Activated CD8-positive, alpha-beta T cell treated with anti-CD3 and anti-CD28 coated beads for 36 hours (primary cell): ENCODE measurements around the gene SRGAP1. TPM values are rescaled to one million over a fixed set of nuclear protein-coding genes. Genes with fewer than 3 reads are reported as not detected.

Experiments used
- ATAC-seq: fragments of 200-7000 bp; cut with Tn5 transposase; one replicate; pipeline ENCODE4 v1.10.0; 2021; ENCODE audit warnings: mild to moderate bottlenecking, moderate library complexity
- CTCF ChIA-PET: fragments of 350-600 bp; sonication (Branson Sonifier 250); formaldehyde crosslinking; loops from one replicate; lab custom pipeline; 2021; ENCODE audit warnings: antibody characterized with exemption; lab: Charles Lee
- POLR2A ChIA-PET: fragments of 350-600 bp; sonication (Branson Sonifier 250); formaldehyde crosslinking; loops from one replicate; lab custom pipeline; 2021; ENCODE audit warnings: antibody characterized with exemption; lab: Charles Lee
- DNase-seq: peaks from one replicate; pipeline ENCODE4 v3.0.0-alpha.2; 2020
- H3K27ac Mint-ChIP-seq: one replicate; pipeline ENCODE4 v1.8.0; 2021; ENCODE audit warnings: mild to moderate bottlenecking, mixed read lengths
- H3K27me3 Mint-ChIP-seq: one replicate; pipeline ENCODE4 v1.8.0; 2021; ENCODE audit warnings: mixed read lengths
- H3K36me3 Mint-ChIP-seq: one replicate; pipeline ENCODE4 v1.8.0; 2021; ENCODE audit warnings: low read depth, mixed read lengths
- H3K4me1 Mint-ChIP-seq: one replicate; pipeline ENCODE4 v1.8.0; 2021; ENCODE audit warnings: low read depth, mixed read lengths
- H3K4me3 Mint-ChIP-seq: one replicate; pipeline ENCODE4 v1.8.0; 2021; ENCODE audit warnings: mild to moderate bottlenecking, moderate library complexity, mixed read lengths
- H3K9me3 Mint-ChIP-seq: one replicate; pipeline ENCODE4 v1.8.0; 2021; ENCODE audit warnings: mixed read lengths
- intact Hi-C: fragments of 100-400 bp; cut with micrococcal nuclease; formaldehyde crosslinking; loops from one replicate; pipeline ENCODE4 v1.10.0; 2022
- total RNA-seq, 2 experiments: library from RNA; stranded (reverse); gene quantifications; one replicate each; pipeline ENCODE4 v1.2.3, GENCODE V29; 2021
- TF ChIP-seq, protein P1 (sequence below): fragments of 200-600 bp; IDR thresholded peaks from one replicate; pipeline ENCODE4 v1.8.0; 2022; ENCODE audit warnings: antibody characterized with exemption, mild to moderate bottlenecking

SRGAP1 gene
- total RNA-seq, 2 experiments from 2014 or later, result 0.02 to 0.07 TPM

DNA sequence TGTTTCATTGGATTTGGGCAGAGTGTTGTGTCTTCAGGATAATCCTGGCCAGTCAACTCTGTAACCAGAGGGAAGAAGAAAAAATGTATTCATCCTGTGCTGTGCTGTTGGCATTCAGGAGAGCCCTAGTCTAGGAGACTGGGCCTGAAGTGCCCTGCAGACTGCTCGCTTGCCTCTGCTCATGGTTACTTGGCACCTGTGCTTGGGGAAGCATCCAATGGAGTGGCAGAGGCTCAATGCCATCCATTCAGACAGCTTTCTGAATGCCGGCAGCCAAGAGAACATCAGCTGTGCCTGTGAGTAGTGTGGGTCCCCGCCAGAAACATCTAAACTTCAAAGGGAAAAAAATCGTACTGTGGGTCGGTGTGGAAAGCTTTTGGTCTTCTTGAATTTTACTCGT, 124.2 kb downstream of the SRGAP1 start:
- H3K36me3 Mint-ChIP-seq, result no peaks in the 10 kb centered on the region
- ATAC-seq (no peak), DNase-seq (no peak)
- POLR2A ChIA-PET, result no interaction called here
- intact Hi-C loops, result no loop called here
- H3K4me3 Mint-ChIP-seq, result no peak overlapping the region
- H3K9me3 Mint-ChIP-seq, result no peaks in the 10 kb centered on the region
- H3K4me1 Mint-ChIP-seq, result no peaks in the 10 kb centered on the region
- H3K27ac Mint-ChIP-seq, result no peak overlapping the region
- TF ChIP-seq, protein P1, sequence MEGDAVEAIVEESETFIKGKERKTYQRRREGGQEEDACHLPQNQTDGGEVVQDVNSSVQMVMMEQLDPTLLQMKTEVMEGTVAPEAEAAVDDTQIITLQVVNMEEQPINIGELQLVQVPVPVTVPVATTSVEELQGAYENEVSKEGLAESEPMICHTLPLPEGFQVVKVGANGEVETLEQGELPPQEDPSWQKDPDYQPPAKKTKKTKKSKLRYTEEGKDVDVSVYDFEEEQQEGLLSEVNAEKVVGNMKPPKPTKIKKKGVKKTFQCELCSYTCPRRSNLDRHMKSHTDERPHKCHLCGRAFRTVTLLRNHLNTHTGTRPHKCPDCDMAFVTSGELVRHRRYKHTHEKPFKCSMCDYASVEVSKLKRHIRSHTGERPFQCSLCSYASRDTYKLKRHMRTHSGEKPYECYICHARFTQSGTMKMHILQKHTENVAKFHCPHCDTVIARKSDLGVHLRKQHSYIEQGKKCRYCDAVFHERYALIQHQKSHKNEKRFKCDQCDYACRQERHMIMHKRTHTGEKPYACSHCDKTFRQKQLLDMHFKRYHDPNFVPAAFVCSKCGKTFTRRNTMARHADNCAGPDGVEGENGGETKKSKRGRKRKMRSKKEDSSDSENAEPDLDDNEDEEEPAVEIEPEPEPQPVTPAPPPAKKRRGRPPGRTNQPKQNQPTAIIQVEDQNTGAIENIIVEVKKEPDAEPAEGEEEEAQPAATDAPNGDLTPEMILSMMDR, result no peak
- CTCF ChIA-PET, result no interaction called here
- H3K27me3 Mint-ChIP-seq, result peaks cover 5% of the 10 kb centered on the region

DNA sequence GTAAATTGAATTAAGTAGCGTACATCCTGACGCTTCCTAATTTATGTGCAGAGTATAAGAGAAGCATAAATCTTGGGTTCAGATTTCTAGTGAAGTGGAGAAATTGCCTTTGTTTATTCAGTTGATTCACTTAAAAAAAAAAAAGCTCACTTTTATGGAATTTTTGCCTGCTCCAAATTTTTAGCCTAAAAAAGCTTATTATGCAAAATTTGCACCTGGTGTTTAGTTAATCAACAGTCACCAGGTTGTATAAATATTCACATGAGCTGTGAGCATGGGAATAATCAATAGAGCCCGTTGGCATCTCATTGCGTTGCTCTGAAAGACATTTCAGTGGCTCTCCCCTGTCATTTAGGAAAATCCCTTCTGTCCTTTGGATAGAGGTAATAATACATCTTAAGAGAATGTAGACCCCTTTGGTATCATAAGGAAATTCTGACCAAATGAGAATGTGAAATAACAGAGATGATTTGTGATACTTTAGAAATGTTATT, 132.4 kb downstream of the SRGAP1 start:
- H3K9me3 Mint-ChIP-seq, result no peaks in the 10 kb centered on the region
- peaks cover 5% of the 10 kb centered on the region for H3K27me3 Mint-ChIP-seq
- H3K4me1 Mint-ChIP-seq, result no peaks in the 10 kb centered on the region
- no peak overlapping the region for H3K27ac Mint-ChIP-seq
- no peak overlapping the region for H3K4me3 Mint-ChIP-seq
- intact Hi-C loops, result no loop called here
- TF ChIP-seq, protein P1, result no peak
- ChIA-PET CTCF (no interaction called here), POLR2A (no interaction called here)
- ATAC-seq (no peak), DNase-seq (no peak)
- no peaks in the 10 kb centered on the region for H3K36me3 Mint-ChIP-seq

DNA sequence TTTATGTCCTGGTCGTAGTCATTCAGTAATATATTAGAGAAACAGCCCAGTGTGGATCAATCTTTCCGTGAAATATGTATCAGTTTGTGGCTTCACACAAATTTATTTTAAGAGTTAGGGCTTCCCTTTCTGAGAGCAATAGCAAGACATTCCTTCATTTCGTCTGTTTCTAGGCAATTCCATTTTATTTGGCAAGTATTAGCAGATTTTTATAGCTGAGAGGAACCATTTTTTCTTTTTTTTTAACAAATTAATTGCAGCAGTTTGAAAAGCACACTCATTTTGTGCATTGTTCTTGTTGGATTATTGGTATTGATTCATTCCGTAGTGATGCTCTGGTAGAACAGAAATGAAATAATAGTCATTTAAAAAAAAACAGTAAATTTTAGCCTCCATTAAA, 132.9 kb downstream of the SRGAP1 start:
- ATAC-seq (no peak), DNase-seq (no peak)
- peaks cover 5% of the 10 kb centered on the region for H3K27me3 Mint-ChIP-seq
- ChIA-PET POLR2A (no interaction called here), CTCF (no interaction called here)
- H3K4me1 Mint-ChIP-seq, result no peaks in the 10 kb centered on the region
- H3K27ac Mint-ChIP-seq, result no peak overlapping the region
- no peak overlapping the region for H3K4me3 Mint-ChIP-seq
- H3K36me3 Mint-ChIP-seq, result no peaks in the 10 kb centered on the region
- TF ChIP-seq, protein P1, result no peak
- no peaks in the 10 kb centered on the region for H3K9me3 Mint-ChIP-seq
- intact Hi-C loops, result no loop called here

DNA sequence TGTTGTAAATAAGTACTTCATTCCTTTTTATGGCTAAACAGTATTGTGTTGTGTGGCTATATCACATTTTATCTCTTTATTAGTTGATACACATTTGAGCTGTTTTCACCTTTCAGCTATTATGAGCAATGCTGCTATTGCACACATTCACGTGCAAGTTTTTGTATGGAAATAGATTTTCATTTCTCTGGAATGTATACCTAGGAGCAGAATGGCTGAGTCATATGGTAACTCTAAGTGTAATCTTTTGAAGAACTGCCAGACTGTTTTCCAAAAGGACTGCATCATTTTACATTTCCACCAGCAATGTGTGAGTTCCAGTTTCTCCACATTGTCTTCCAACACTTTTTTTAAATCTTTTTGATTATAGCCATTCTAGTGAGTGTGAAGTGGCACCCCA, 134.0 kb downstream of the SRGAP1 start:
- no peak overlapping the region for H3K27ac Mint-ChIP-seq
- H3K27me3 Mint-ChIP-seq, result peaks cover 5% of the 10 kb centered on the region
- ChIA-PET POLR2A (no interaction called here), CTCF (no interaction called here)
- no peaks in the 10 kb centered on the region for H3K4me1 Mint-ChIP-seq
- intact Hi-C loops, result no loop called here
- H3K4me3 Mint-ChIP-seq, result no peak overlapping the region
- TF ChIP-seq, protein P1, result no peak
- H3K36me3 Mint-ChIP-seq, result no peaks in the 10 kb centered on the region
- no peak for DNase-seq
- no peaks in the 10 kb centered on the region for H3K9me3 Mint-ChIP-seq
- ATAC-seq, result no peak

DNA sequence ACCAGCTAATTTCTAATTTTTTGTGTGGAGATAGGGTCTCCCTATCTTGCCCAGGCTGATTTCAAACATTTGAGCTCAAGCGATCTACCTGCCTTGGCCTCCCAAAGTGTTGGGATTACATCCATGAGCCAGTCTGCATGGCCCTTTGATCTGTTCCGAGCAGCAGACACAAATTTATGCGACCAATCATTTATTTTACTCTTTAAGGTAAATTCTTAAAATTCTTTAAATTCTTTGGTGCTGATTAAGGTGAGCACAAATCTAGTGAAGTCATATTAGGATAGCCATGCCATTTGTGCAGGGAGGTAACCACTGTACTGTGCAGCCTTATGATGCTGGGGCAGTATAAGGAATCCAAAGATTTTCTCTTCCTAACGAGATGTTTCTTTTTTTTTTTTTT, 135.7 kb downstream of the SRGAP1 start:
- H3K4me1 Mint-ChIP-seq, result no peaks in the 10 kb centered on the region
- H3K27me3 Mint-ChIP-seq, result peaks cover 5% of the 10 kb centered on the region
- ChIA-PET POLR2A (no interaction called here), CTCF (no interaction called here)
- H3K9me3 Mint-ChIP-seq, result no peaks in the 10 kb centered on the region
- intact Hi-C loops, result no loop called here
- H3K4me3 Mint-ChIP-seq, result no peak overlapping the region
- H3K36me3 Mint-ChIP-seq, result no peaks in the 10 kb centered on the region
- TF ChIP-seq, protein P1, result no peak
- no peak overlapping the region for H3K27ac Mint-ChIP-seq
- no peak for ATAC-seq
- no peak for DNase-seq
